ENCODE measurements around the gene SYAP1. TPM values are rescaled to one million over a fixed set of nuclear protein-coding genes. Genes with fewer than 3 reads are reported as not detected.
"Not testable (repeated sequence)": the region's sequence is repeated elsewhere in the genome, so short reads cannot be mapped to it uniquely, and the experiment has no call there.

SYAP1 gene
- total RNA-seq, 1 donor from 2014 or later = 23.4 TPM

DNA sequence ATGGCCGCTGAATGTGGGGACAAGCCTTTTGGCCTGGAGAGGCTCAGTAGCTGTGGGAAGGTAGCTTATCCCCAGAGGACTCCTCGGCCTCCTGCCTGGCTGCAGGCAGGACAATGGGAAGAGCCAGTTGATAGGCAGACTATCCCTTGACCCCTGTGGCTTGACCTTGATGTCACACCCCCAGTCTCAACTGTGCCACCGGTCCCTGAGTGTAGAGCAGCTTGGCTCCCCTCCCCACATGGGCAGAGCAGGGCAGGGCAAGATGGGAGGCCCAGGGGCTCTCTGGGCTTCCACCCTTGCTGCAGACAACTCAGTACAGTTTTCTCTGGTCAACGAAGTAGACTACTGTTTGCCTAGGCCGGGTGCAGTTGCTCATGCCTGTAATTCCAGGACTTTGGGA lies 25.7 kb downstream of the SYAP1 start:
- no peak for DNase-seq (ENCODE audit: low read depth)
- TF ChIP-seq, protein P1, sequence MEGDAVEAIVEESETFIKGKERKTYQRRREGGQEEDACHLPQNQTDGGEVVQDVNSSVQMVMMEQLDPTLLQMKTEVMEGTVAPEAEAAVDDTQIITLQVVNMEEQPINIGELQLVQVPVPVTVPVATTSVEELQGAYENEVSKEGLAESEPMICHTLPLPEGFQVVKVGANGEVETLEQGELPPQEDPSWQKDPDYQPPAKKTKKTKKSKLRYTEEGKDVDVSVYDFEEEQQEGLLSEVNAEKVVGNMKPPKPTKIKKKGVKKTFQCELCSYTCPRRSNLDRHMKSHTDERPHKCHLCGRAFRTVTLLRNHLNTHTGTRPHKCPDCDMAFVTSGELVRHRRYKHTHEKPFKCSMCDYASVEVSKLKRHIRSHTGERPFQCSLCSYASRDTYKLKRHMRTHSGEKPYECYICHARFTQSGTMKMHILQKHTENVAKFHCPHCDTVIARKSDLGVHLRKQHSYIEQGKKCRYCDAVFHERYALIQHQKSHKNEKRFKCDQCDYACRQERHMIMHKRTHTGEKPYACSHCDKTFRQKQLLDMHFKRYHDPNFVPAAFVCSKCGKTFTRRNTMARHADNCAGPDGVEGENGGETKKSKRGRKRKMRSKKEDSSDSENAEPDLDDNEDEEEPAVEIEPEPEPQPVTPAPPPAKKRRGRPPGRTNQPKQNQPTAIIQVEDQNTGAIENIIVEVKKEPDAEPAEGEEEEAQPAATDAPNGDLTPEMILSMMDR (IDR thresholded peaks at IDR 0.05; ENCODE audit: insufficient read depth, low read length, poor library complexity, severe bottlenecking) = no peak
- H3K36me3 ChIP-seq (ENCODE audit: control insufficient read depth, insufficient read depth, low read length) = peaks cover 5% of the 10 kb centered on the region
- no peaks in the 10 kb centered on the region for H3K27me3 ChIP-seq (ENCODE audit: control insufficient read depth, insufficient read depth, low read length)
- no peak overlapping the region for H3K4me3 ChIP-seq (ENCODE audit: low read depth, low read length)

DNA sequence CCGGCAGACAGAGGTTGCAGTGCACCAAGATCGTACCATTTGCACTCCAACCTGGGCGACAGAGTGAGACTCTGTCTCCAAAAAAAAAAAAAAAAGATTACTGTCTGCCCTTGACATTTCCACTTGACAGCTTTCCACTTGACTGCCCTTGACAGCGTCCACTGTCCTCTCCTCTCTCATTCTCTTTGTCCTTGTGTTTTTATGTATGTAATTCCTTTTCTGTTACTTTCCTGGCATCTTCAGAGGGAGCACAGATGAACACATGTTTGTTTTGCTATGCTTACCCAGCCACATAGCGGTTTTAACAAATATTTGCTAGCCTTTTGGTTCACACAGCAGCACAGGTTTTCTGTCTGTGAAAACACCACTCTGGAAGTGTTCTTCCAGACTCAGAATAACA lies 26.2 kb downstream of the SYAP1 start:
- H3K36me3 ChIP-seq (ENCODE audit: control insufficient read depth, insufficient read depth, low read length) = peaks cover 5% of the 10 kb centered on the region
- TF ChIP-seq, protein P1 (IDR thresholded peaks at IDR 0.05; ENCODE audit: insufficient read depth, low read length, poor library complexity, severe bottlenecking) = no peak
- H3K4me3 ChIP-seq (ENCODE audit: low read depth, low read length) = no peak overlapping the region
- H3K27me3 ChIP-seq (ENCODE audit: control insufficient read depth, insufficient read depth, low read length) = no peaks in the 10 kb centered on the region
- no peak for DNase-seq (ENCODE audit: low read depth)

DNA sequence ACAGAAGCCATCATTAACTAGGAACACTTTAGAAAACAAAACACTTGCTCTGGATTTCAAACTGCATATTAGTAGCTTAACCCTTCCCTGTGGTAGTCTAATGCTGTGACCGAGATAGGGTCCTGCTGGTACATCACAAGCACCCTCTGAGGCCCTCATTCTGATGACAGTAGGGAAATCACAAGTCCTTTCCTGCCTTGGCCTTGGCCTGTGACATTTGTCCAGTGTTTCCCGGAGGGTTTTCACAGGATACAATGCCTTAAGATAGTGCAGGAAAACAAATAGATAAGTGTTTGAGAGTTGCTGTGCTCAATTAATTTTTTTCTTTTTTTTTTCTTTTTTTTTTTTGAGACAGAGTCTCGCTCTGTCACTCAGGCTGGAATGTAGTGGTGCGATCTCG lies 29.0 kb downstream of the SYAP1 start:
- H3K36me3 ChIP-seq (ENCODE audit: control insufficient read depth, insufficient read depth, low read length) = peaks cover 5% of the 10 kb centered on the region
- no peaks in the 10 kb centered on the region for H3K27me3 ChIP-seq (ENCODE audit: control insufficient read depth, insufficient read depth, low read length)
- no peak overlapping the region for H3K4me3 ChIP-seq (ENCODE audit: low read depth, low read length)
- DNase-seq (ENCODE audit: low read depth) = no peak
- TF ChIP-seq, protein P1 (IDR thresholded peaks at IDR 0.05; ENCODE audit: insufficient read depth, low read length, poor library complexity, severe bottlenecking) = no peak

DNA sequence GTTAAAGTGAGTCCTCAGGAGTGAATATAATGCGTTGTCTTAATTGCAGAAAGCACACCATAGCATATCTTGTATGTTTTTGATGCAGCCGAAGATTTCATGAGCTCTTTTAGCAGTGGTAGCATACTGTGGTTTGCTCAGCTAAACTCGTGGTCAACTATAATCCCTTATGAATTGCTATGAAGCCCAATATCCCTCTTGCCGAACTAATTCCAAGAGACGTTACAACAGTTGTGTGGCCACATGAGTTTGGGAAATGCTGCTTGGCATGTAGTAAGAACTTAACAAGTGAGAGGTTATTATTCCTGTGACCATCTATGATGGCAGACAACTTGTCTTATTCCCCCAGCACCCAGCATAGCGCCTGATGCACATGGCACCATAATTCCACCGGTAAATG lies 30.7 kb downstream of the SYAP1 start:
- Histone ChIP-seq H3K27me3 (ENCODE audit: control insufficient read depth, insufficient read depth, low read length) (no peaks in the 10 kb centered on the region), H3K4me3 (ENCODE audit: low read depth, low read length) (no peak overlapping the region), H3K36me3 (ENCODE audit: control insufficient read depth, insufficient read depth, low read length) (peaks cover 2% of the 10 kb centered on the region)
- DNase-seq (ENCODE audit: low read depth) = no peak
- TF ChIP-seq, protein P1 (IDR thresholded peaks at IDR 0.05; ENCODE audit: insufficient read depth, low read length, poor library complexity, severe bottlenecking) = no peak

DNA sequence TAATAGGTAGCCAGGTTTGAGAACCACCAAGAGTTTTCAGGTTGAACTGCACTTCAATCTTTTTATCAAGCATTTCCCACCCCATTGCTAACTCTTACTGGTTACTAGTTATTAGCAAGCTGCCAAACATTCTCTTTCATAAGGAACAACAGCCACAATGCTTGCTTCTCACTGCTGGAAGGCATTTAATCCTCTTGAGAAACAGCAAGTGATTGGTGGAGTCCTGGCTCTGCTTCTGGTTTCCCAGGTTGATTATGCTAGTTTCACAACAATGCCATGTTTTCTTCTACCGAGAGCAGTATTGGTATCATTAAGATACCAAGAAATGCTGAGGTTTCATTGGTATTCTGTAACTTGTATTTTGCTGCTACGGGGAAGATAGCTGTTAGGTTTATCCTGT lies 34.6 kb downstream of the SYAP1 start:
- Histone ChIP-seq H3K27me3 (ENCODE audit: control insufficient read depth, insufficient read depth, low read length) (no peaks in the 10 kb centered on the region), H3K36me3 (ENCODE audit: control insufficient read depth, insufficient read depth, low read length) (no peaks in the 10 kb centered on the region), H3K4me3 (ENCODE audit: low read depth, low read length) (no peak overlapping the region)
- no peak for DNase-seq (ENCODE audit: low read depth)
- TF ChIP-seq, protein P1 (IDR thresholded peaks at IDR 0.05; ENCODE audit: insufficient read depth, low read length, poor library complexity, severe bottlenecking) = no peak

DNA sequence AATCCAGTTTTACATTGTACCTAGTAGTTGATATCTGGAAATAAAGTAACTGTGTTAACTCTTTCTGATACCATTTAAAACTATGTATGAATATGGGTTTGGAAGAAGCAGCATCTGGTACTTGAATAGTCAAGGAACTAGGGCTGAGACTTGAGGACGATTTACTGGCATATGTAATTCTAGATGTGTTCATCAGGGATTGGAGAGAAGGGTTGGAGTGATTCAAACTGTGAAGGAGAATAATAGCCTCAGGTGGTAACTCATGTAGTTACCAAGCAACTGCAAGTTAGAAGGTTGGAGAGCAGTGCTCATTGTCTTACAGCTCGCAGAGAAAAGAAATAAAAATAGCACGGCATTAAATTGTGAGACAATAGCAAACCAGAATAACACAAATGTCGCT lies 37.3 kb downstream of the SYAP1 start:
- H3K4me3 ChIP-seq (ENCODE audit: low read depth, low read length) = no peak overlapping the region
- no peak for DNase-seq (ENCODE audit: low read depth)
- TF ChIP-seq, protein P1 (IDR thresholded peaks at IDR 0.05; ENCODE audit: insufficient read depth, low read length, poor library complexity, severe bottlenecking) = no peak

DNA sequence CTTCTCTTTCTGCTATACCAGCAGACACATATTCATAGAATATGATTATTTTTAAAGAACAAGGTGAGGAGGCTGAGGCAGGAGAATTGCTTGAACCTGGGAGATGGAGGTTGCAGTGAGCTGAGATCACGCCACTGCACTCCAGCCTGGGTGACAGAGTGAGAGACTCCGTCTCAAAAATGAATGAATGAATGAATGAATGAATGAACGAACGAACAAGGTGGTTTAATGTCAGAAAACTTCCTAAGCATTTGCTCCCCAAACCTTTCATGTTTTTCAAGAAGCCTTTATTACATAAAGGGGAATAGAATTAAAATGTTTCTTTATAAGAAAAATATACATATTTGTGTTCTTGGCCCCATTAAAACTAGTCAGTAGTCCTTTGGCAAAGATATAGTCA lies 42.1 kb downstream of the SYAP1 start:
- not testable (repeated sequence) for DNase-seq (ENCODE audit: low read depth); H3K36me3 ChIP-seq (ENCODE audit: control insufficient read depth, insufficient read depth, low read length); H3K4me3 ChIP-seq (ENCODE audit: low read depth, low read length); H3K27me3 ChIP-seq (ENCODE audit: control insufficient read depth, insufficient read depth, low read length)

More for the DNA sequence above, 37.3 kb downstream of the SYAP1 start:
- Histone ChIP-seq H3K36me3 (ENCODE audit: control insufficient read depth, insufficient read depth, low read length) (no peaks in the 10 kb centered on the region), H3K27me3 (ENCODE audit: control insufficient read depth, insufficient read depth, low read length) (no peaks in the 10 kb centered on the region)
